Right renal cortex interstitium (tissue), 3 donors: Measurements from ENCODE around the gene EIF4G3. TPM values are rescaled to one million over a fixed set of nuclear protein-coding genes. Genes with fewer than 3 reads are reported as not detected.
"Not testable (repeated sequence)": the region's sequence is repeated elsewhere in the genome, so short reads cannot be mapped to it uniquely, and the experiment has no call there.

Source experiments
- DNase-seq, 3 donors: peaks; one replicate each; pipeline ENCODE4 v3.0.0-alpha.2; 2013; ENCODE audit warnings: low read depth in 3 of 3, low spot score in 2 of 3
- polyA plus RNA-seq, 3 donors: library from polyadenylated mRNA; unstranded; fragments of 120-200 nt; gene quantifications; one replicate each; pipeline ENCODE4 v1.2.1, GENCODE V29; 2013; ENCODE audit not compliant: insufficient read length in 3 of 3

The EIF4G3 gene
- polyA plus RNA-seq, 3 donors: 65.2 to 70.7 (median 69.7) TPM

DNA sequence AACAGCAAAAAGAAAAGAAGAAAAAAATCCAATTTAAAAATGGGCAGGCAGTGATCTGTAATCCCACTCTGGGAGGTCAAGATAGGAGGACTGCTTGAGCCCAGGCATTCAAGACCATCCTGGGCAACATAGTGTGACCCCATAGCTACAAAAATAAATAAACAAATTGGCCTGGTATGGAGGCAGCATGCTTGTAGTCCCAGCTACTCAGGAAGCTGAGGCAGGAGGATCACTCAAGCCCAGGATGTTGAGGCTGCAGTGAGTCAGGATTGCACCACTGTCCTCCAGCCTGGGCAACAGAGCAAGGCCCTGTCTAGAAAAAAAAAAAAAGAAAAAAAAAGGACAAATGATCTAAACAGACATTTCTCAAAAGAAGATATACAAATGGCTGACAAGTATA is 99.6 kb downstream of the EIF4G3 start:
- DNase-seq: no peak

- no peak for DNase-seq
Observed at GRCh38 chr1:21072721-21073120, 104.0 kb downstream of the EIF4G3 start.

DNA sequence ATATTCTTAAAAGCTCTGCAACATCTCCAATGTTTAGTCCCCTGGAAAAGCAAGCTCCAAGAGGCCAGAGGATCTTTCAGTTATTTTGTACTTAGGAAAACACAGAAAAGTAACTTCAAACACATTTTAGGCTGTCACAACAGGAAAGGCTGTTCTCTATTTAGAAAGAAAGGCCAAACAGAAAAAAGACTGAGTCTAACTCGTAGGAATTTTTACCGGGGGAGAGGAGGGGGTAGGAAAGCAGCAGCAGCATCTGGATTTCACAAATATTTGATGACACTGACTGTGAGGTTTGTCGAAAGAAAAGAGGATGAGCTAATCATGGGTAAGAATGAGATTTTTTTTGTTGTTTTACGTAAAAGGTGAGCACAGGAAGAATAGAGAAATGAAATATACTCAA is 107.1 kb downstream of the EIF4G3 start:
- no peak for DNase-seq

DNA sequence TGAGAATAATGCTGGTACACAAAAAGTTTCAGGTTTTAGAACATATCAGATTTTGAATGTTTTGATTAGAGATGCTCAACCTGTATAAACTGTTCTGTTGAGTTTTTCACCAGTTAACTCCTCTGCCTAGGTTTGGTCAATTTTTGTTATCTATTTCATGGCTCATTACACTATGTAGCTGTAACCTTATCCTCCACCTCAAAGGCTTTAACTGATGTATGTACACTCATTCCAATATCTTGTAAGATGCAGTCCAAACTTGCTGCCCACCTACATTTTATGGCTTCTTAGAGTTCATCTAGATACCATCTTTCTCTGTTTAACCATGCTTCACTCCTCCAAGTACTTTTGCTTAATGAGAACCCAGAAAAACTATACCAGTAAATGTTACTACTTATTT is 107.8 kb downstream of the EIF4G3 start:
- no peak for DNase-seq

DNA sequence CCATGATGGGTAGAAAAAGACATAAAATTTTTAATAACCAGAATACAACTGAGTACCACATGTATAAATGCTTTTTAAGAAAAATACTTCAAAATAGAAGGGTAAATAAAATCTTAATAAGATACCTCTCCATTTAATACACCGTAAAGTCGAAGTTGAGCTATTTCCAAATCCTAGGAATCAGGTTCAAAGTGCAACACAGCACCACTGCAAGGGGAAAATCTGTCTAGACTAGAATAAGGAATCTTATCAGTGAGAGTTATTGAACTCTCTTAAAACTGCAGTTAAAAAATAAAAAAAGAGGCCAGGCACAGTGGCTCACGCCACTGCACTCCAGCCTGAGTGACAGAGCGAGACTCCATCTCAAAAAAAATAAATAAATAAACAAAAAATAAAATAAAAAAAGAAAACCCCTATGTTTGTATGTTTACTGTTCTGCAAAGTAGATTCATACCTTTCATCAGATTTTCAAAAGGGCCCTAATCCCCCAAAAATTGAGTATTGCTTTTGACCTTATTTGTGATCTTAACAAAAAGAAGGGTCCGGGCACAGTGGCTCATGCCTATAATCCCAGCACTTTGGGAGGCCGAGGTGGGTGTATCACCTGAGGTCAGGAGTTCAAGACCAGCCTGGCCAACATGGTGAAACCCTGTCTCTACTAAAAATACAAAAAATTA is 109.0 kb downstream of the EIF4G3 start:
- no peak for DNase-seq

DNA sequence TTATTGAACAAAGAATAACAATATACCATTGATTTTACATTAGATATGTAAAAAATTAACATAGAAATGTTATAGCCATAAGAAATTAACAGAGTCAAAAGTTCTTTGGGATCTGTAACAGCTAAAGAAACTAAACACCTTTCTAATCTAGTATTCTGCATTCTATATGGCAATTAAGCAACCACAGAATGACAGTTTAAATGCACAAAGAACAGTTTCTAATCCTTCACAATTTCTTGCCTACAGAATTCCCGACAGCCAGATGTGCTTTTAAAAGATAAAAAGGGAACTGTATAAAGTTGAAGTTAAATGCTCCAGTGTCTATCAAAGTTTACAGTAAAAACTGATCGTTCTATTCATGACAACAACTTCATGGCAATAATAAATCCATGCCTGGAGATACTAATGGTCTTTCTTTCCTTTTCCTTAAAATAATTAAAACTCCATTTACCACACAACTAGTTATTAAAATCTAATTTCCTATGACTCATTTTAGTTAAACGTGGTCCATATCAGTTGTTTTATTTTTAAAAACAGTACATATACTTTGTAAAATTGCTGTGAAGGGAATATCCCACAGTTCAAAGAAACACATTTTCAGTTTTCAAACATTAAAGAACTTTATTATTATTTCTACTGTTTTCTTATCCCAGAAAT is 110.2 kb downstream of the EIF4G3 start:
- no peak for DNase-seq

- no peak for DNase-seq
Observed at GRCh38 chr1:21065851-21066250, 110.8 kb downstream of the EIF4G3 start.

DNA sequence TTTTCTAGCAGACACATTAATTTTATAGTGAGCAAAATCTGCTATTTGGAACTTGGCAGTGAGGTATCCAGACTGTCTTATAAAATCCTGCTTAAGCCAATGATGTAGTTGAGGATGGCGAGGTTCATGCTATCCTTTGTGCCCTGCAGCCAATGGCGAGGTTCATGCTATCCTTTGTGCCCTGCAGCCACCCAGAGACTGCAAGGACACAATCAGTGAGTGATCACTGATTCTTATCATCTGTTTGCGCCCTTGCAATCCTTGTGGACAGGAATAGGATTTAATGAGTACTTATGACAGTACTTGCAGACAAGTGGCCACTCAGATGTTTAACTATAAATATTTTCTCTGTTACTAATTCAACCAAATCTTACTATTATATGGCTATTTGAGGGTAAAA is 112.6 kb downstream of the EIF4G3 start:
- DNase-seq: no peak

GRCh38 chr1:21060523-21060922 is 116.2 kb downstream of the EIF4G3 start:
- DNase-seq: no peak

DNA sequence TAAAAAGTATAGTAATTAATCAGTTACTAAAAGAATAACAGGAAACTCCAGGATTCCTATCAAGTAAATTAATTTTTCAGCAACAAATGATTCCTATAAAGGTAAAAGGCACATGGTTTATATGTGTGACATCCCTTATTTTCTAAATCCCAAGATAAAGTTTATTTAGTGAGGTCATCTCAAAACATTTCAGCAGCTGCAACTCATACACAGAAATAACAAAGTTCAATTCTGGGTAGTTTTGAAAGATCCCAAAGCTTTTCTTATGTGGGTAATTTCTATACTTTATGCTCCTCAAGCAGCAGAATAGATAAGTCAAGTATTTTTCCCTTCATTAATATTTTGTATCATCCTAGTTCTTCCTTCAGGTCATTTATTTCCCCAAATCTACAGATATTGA is 117.7 kb downstream of the EIF4G3 start:
- DNase-seq: no peak

DNA sequence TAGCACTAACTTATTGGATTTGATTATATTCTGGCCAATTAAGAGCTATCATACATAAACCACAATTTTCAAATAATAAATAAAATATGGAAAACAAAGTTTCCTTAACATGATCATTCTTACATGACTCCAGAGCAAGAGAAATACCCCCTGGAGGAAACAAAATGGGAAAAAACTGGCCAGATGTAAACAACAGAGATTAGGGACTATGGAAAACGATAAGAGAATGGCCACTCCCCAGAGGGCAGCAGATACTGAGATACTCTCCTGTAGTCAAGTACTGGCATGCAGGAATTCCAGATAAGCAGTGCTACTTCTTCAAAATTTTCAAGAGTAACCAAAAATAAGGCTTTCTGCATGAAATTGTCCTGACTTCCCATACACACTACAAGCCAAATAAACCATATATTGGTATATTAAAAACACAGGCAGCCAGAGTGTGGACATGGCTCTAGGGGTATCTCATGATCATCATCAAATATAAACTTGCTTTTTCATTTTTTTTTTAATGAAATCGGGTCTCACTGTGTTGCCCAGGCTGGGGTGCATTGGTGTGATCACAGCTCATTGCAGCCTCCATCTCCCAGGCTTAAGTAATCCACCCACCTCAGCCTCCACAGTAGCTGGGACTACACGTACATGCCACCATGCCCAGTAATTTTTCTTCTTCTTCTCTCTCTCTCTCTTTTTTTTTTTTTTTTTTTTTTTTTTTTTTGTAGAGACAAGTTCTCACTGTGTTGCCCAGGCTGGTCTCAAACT is 118.5 kb downstream of the EIF4G3 start:
- DNase-seq: no peak

DNA sequence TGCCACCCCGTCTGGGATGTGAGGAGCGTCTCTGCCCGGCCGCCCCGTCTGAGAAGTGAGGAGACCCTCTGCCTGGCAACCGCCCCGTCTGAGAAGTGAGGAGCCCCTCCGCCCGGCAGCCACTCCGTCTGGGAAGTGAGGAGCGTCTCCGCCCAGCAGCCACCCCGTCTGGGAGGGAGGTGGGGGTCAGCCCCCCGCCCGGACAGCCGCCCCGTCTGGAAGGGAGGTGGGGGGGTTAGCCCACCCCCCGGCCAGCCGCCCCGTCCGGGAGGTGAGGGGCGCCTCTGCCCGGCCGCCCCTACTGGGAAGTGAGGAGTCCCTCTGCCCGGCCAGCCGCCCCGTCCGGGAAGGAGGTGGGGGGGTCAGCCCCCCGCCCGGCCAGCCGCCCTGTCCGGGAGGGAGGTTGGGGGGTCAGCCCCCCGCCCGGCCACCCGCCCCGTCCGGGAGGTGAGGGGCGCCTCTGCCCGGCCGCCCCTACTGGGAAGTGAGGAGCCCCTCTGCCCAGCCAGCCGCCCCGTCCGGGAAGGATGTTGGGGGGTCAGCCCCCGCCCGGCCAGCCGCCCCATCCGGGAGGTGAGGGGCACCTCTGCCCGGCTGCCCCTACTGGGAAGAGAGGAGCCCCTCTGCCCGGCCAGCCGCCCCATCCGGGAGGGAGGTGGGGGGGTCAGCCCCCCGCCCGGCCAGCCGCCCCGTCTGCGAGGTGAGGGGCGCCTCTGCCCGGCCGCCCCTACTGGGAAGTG is 123.3 kb downstream of the EIF4G3 start:
- not testable (repeated sequence) for DNase-seq

GRCh38 chr1:21052034-21052433 is 124.7 kb downstream of the EIF4G3 start:
- DNase-seq: no peak

DNA sequence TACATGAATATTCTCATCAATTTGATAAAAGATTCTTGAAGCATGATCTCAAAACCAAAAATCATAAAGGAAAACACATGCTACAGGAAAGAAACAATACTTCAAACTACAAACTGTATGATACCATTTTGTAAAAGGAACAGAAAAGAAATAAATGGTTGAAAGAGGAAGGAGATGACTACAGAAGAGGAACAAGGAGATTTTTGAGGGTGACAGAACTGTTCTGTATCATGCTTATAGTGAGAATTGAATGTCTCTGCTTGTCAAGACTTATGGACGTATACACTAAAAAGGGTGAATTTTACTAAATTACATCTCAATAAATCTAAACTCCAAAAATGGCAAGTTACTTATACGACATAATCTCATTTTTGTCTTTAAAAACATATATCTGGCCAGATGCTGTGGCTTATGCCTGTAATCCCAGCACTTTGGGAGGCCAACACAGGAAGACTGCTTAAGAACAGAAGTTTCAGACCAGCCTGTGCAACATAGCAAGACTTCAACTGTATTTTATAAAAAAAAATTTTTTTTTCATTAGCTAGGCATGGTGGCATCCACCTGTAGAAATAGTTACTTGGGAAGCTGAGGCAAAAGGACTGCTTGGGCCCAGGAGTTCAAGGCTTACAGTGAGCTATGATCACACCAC is 125.4 kb downstream of the EIF4G3 start:
- no peak for DNase-seq

GRCh38 chr1:21050031-21050430 is 126.7 kb downstream of the EIF4G3 start:
- DNase-seq: no peak

- DNase-seq: no peak
Observed at GRCh38 chr1:21048462-21048861, 128.2 kb downstream of the EIF4G3 start.

- no peak for DNase-seq
Observed at GRCh38 chr1:21046132-21046531, 130.6 kb downstream of the EIF4G3 start.

DNA sequence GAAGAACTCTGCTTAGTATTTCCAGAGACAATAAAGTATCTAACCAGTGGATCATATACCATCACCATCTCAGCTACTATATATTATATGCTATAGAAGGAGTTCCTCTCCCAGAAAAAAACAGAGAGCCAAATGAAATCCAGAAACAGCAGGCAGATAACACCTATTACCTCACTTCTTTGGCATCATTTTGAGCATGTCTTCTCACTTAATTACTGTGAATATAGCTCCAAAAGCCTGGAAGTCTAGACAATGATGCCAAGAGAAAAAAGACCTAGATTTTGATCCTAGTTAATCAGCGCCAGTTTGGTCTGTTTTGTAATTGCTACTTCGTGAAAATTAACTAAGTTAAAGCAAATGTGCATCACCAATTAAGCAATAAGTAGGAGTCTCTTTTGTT is 131.3 kb downstream of the EIF4G3 start:
- no peak for DNase-seq

DNA sequence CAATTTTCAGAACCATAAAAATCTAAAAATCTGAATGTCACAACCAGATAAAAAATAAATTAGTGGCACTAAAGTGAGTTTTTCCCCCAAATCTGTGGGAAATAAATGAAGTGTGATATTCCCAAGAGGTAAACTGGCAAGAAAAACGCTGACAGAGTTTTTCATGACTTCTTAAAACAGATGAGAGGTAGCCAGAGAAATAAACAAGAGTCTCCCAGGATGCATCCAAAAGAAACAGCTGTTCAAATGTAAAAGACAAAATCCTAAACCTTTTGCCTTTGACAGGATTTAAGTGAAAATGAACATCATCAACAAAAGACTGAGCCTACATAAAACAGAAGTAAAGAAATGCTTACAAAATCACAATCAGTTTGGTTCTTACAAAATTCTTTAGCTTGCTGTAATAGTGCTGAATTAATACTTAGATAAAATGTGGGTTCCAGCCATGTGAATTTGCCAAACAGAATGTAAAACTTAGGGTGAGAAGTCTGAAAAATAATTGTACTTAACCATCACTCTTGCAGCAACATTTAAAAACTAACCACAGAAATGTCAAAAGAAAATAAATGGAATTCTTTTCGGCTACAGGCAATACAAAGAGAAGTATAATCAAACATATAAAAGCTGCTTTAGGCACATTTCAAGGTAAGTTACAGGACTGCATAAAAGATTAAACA is 133.6 kb downstream of the EIF4G3 start:
- no peak for DNase-seq

DNA sequence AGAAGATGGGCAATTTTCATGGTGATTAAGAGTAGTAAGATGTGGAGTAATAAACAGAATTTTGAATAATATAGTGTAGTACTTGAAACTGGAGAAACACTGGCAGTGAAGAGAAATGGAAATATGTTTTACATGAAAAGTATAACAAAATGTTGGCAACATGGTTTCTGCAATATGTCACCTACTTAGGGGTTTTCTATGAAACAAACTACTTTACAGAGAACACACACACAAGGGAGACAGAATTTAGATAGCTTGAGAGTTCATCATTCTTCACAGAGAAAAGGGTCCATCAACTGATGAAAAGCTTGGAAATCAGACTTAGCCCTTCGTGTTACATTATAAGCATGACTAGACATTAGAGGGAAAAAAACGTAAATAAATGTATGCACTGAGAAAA is 135.2 kb downstream of the EIF4G3 start:
- DNase-seq: no peak
